ENCODE measurements around the gene TSC22D2.
"Not testable (repeated sequence)": the region's sequence is repeated elsewhere in the genome, so short reads cannot be mapped to it uniquely, and the experiment has no call there.

- TF ChIP-seq CTCF (conservative IDR thresholded peaks at IDR 0.05; ENCODE audit: low read length); EZH2phosphoT487 (IDR thresholded peaks at IDR 0.05; ENCODE audit: borderline replicate concordance): not testable (repeated sequence)
These were observed 92.9 kb downstream of the TSC22D2 start for GRCh38 chr3:150500960-150501359.
